H9 (cell line): ENCODE measurements around the gene TMEM116. TPM values are rescaled to one million over a fixed set of nuclear protein-coding genes. Genes with fewer than 3 reads are reported as not detected.

Experiments
- DNase-seq: peaks from one replicate; pipeline ENCODE4 v3.0.0-alpha.2; 2017
- H2AFZ ChIP-seq: one replicate; pipeline ENCODE4 v1.6.1; 2013; ENCODE audit warnings: mild to moderate bottlenecking, low read length, control low read depth, moderate library complexity
- H2AK5ac ChIP-seq: 2 replicates; pipeline ENCODE4 v1.6.1; 2013; ENCODE audit warnings: low read length, control low read depth, mixed read lengths; ENCODE audit not compliant: insufficient read length
- H2BK120ac ChIP-seq: one replicate; pipeline ENCODE4 v1.6.1; 2013; ENCODE audit warnings: low read depth, mild to moderate bottlenecking, low read length, control low read depth, inconsistent platforms; ENCODE audit not compliant: poor library complexity, severe bottlenecking
- H2BK12ac ChIP-seq: 2 replicates; pipeline ENCODE4 v1.6.1; 2013; ENCODE audit warnings: low read length, control low read depth, mixed read lengths, low read depth; ENCODE audit not compliant: insufficient read length
- H2BK15ac ChIP-seq: 2 replicates; pipeline ENCODE4 v1.6.1; 2013; ENCODE audit warnings: low read depth, low read length, control low read depth
- H2BK20ac ChIP-seq: one replicate; pipeline ENCODE4 v1.6.1; 2013; ENCODE audit warnings: low read depth, mild to moderate bottlenecking, low read length, control low read depth, inconsistent platforms; ENCODE audit not compliant: poor library complexity, severe bottlenecking
- H2BK5ac ChIP-seq: 2 replicates; pipeline ENCODE4 v1.6.1; 2013; ENCODE audit warnings: low read length, control low read depth, mixed read lengths; ENCODE audit not compliant: insufficient read length
- H3K14ac ChIP-seq: 2 replicates; pipeline ENCODE4 v1.6.1; 2013; ENCODE audit warnings: low read length, control low read depth; ENCODE audit not compliant: insufficient read depth
- H3K18ac ChIP-seq: 2 replicates; pipeline ENCODE4 v1.6.1; 2013; ENCODE audit warnings: low read depth, mild to moderate bottlenecking, mixed read lengths, low read length, control low read depth; ENCODE audit not compliant: insufficient read length
- H3K23ac ChIP-seq: 2 replicates; pipeline ENCODE4 v1.6.1; 2013; ENCODE audit warnings: low read length, control low read depth, mixed read lengths, low read depth; ENCODE audit not compliant: insufficient read length
- H3K23me2 ChIP-seq: 2 replicates; pipeline ENCODE4 v1.6.1; 2013; ENCODE audit warnings: low read depth, mild to moderate bottlenecking, mixed read lengths, low read length, control low read depth; ENCODE audit not compliant: insufficient read length, poor library complexity, severe bottlenecking
- H3K27ac ChIP-seq: 2 replicates; pipeline ENCODE4 v1.5.1; 2013; ENCODE audit warnings: low read length, control low read depth, mixed read lengths, low read depth; ENCODE audit not compliant: insufficient read length
- H3K27me3 ChIP-seq: 2 replicates; pipeline ENCODE4 v1.6.1; 2013; ENCODE audit warnings: low read length, control low read depth, inconsistent platforms; ENCODE audit not compliant: insufficient read depth
- H3K4ac ChIP-seq: 2 replicates; pipeline ENCODE4 v1.6.1; 2013; ENCODE audit warnings: low read depth, mild to moderate bottlenecking, control low read depth, inconsistent platforms, low read length, moderate library complexity
- H3K4me1 ChIP-seq: 2 replicates; pipeline ENCODE4 v1.6.1; 2013; ENCODE audit warnings: low read length, control low read depth, inconsistent platforms; ENCODE audit not compliant: insufficient read depth
- H3K4me2 ChIP-seq: 2 replicates; pipeline ENCODE4 v1.6.1; 2013; ENCODE audit warnings: low read length, control low read depth, mixed read lengths; ENCODE audit not compliant: insufficient read length, insufficient read depth
- H3K56ac ChIP-seq: 2 replicates; pipeline ENCODE4 v1.6.1; 2013; ENCODE audit warnings: low read depth, mild to moderate bottlenecking, mixed read lengths, low read length, control low read depth; ENCODE audit not compliant: insufficient read length
- H3K79me1 ChIP-seq: 2 replicates; pipeline ENCODE4 v1.6.1; 2013; ENCODE audit warnings: low read depth, mild to moderate bottlenecking, moderate library complexity, low read length, control low read depth, inconsistent platforms; ENCODE audit not compliant: insufficient read depth, poor library complexity, severe bottlenecking
- H3K79me2 ChIP-seq: 2 replicates; pipeline ENCODE4 v1.6.1; 2013; ENCODE audit warnings: low read length, control low read depth, inconsistent platforms; ENCODE audit not compliant: insufficient read depth
- H3K9ac ChIP-seq: 2 replicates; pipeline ENCODE4 v1.6.1; 2013; ENCODE audit warnings: low read length, control low read depth, mixed read lengths; ENCODE audit not compliant: insufficient read length; ENCODE audit errors: extremely low read depth
- H3K9me3 ChIP-seq: one replicate; pipeline ENCODE4 v1.6.1; 2013; ENCODE audit warnings: low read depth, low read length, inconsistent platforms; ENCODE audit not compliant: control insufficient read depth
- H3T11ph ChIP-seq: one replicate; pipeline ENCODE4 v1.6.1; 2013; ENCODE audit warnings: mild to moderate bottlenecking, low read length, control low read depth, inconsistent platforms
- H4K20me1 ChIP-seq: one replicate; pipeline ENCODE4 v1.6.1; 2013; ENCODE audit not compliant: control insufficient read depth, insufficient read length, insufficient read depth
- H4K5ac ChIP-seq: 2 replicates; pipeline ENCODE4 v1.6.1; 2013; ENCODE audit warnings: low read depth, mild to moderate bottlenecking, mixed read lengths, low read length, control low read depth; ENCODE audit not compliant: insufficient read length
- H4K8ac ChIP-seq: replicated peaks from 2 replicates; pipeline ENCODE4 v1.6.1; 2013; ENCODE audit warnings: low read length, control low read depth, mixed read lengths, low read depth; ENCODE audit not compliant: insufficient read length
- H4K91ac ChIP-seq: 2 replicates; pipeline ENCODE4 v1.6.1; 2013; ENCODE audit warnings: low read depth, mild to moderate bottlenecking, moderate library complexity, mixed read lengths, low read length, control low read depth; ENCODE audit not compliant: insufficient read length
- H3K27ac Mint-ChIP-seq, 3 experiments: 2 replicates in 2 of 3; 3 replicates in 1 of 3; pipeline ENCODE4 v1.8.0; 2020 to 2021; ENCODE audit warnings: mixed read lengths in 3 of 3, mild to moderate bottlenecking in 1 of 3, moderate library complexity in 1 of 3
- H3K27me3 Mint-ChIP-seq: 2 replicates; pipeline ENCODE4 v1.8.0; 2021; ENCODE audit warnings: low read depth, mild to moderate bottlenecking, moderate library complexity, mixed read lengths
- H3K36me3 Mint-ChIP-seq, 3 experiments: 2 replicates in 2 of 3; 3 replicates in 1 of 3; pipeline ENCODE4 v1.8.0; 2020 to 2021; ENCODE audit warnings: low read depth in 3 of 3, mixed read lengths in 3 of 3; ENCODE audit not compliant: insufficient read depth in 1 of 3
- H3K4me1 Mint-ChIP-seq, 2 experiments: 2 replicates each; pipeline ENCODE4 v1.8.0; 2020; ENCODE audit warnings: mixed read lengths in 2 of 2
- H3K4me3 Mint-ChIP-seq, 2 experiments: 2 replicates in 1 of 2; 3 replicates in 1 of 2; pipeline ENCODE4 v1.8.0; 2020 to 2021; ENCODE audit warnings: mild to moderate bottlenecking in 2 of 2, mixed read lengths in 2 of 2, moderate library complexity in 1 of 2
- H3K9me3 Mint-ChIP-seq, 2 experiments: 2 replicates in 1 of 2; 3 replicates in 1 of 2; pipeline ENCODE4 v1.8.0; 2020; ENCODE audit warnings: mild to moderate bottlenecking in 2 of 2, mixed read lengths in 2 of 2, moderate library complexity in 1 of 2
- WGBS: extraction: QIAGEN DNeasy Blood & Tissue Kit; methylation state at CpG from one replicate; pipeline ENCODE4 v1.1.7; 2013; ENCODE audit warnings: missing lambda C conversion rate, low lambda C conversion rate, mixed read lengths; ENCODE audit not compliant: insufficient read length; ENCODE audit errors: extremely low coverage; 5-methylcytosine and 5-hydroxymethylcytosine counted together
- total RNA-seq: library from RNA; stranded (reverse); gene quantifications from 2 replicates; pipeline ENCODE4 v1.2.1, GENCODE V29; 2021
- TF ChIP-seq, protein P1 (sequence below): fragments of 200-600 bp; sonication (generic); conservative IDR thresholded peaks from 3 replicates; pipeline ENCODE4 v1.8.0; 2021; ENCODE audit warnings: antibody characterized with exemption, mild to moderate bottlenecking

Gene TMEM116
- total RNA-seq, 1 experiment from 2014 or later, result 10.8 TPM

DNA sequence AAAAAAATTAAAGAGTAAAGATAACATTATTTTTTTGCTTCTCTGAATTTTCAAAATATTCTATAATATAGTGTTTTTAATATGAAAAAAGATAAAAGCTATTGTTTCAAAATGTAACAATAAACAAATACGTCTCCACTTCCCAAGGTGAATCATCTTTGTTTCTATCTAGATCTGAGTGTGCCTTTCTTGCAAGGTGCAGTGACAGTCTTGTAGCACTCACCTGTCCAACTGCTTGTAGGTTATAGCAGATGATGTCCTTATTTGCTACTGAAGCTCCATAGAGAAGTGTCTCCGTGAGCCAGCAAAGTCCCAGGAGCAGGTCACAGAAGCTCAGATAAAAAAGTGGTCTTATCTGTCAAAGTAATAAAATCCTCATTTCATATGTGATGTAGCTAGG, 21.4 kb downstream of the TMEM116 start:
- Histone ChIP-seq H2BK20ac (no peak overlapping the region), H3K4ac (no peak overlapping the region), H2AK5ac (no peak overlapping the region), H3K79me1 (no peaks in the 10 kb centered on the region), H3K9me3 (no peaks in the 10 kb centered on the region), H3K23me2 (no peaks in the 10 kb centered on the region), H4K20me1 (no peaks in the 10 kb centered on the region), H3K9ac (no peak overlapping the region), H3K27ac (no peak overlapping the region), H3K14ac (no peak overlapping the region), H4K5ac (no peak overlapping the region), H3K4me2 (no peak overlapping the region), H3K18ac (no peak overlapping the region), H2BK5ac (no peak overlapping the region), H2BK12ac (no peak overlapping the region), H3K23ac (no peak overlapping the region), H3T11ph (no peak overlapping the region), H4K91ac (no peak overlapping the region), H2BK15ac (no peak overlapping the region), H4K8ac (no peak overlapping the region), H3K79me2 (no peaks in the 10 kb centered on the region), H3K56ac (no peak overlapping the region), H2BK120ac (no peak overlapping the region), H2AFZ (no peak overlapping the region), H3K4me1 (no peaks in the 10 kb centered on the region), H3K27me3 (no peaks in the 10 kb centered on the region)
- H3K27ac Mint-ChIP-seq, result no peak overlapping the region
- H3K27me3 Mint-ChIP-seq, result no peaks in the 10 kb centered on the region
- TF ChIP-seq, protein P1, sequence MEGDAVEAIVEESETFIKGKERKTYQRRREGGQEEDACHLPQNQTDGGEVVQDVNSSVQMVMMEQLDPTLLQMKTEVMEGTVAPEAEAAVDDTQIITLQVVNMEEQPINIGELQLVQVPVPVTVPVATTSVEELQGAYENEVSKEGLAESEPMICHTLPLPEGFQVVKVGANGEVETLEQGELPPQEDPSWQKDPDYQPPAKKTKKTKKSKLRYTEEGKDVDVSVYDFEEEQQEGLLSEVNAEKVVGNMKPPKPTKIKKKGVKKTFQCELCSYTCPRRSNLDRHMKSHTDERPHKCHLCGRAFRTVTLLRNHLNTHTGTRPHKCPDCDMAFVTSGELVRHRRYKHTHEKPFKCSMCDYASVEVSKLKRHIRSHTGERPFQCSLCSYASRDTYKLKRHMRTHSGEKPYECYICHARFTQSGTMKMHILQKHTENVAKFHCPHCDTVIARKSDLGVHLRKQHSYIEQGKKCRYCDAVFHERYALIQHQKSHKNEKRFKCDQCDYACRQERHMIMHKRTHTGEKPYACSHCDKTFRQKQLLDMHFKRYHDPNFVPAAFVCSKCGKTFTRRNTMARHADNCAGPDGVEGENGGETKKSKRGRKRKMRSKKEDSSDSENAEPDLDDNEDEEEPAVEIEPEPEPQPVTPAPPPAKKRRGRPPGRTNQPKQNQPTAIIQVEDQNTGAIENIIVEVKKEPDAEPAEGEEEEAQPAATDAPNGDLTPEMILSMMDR, result no peak
- H3K36me3 Mint-ChIP-seq, result peaks cover 3 to 5% (median 4%) of the 10 kb centered on the region in 3 experiments; a peak in 4 of 7 replicates
- no peak for DNase-seq
- no CpG with 5 or more reads among the region's 2 CpGs for WGBS
- H3K9me3 Mint-ChIP-seq, result no peaks in the 10 kb centered on the region
- peaks cover 5 to 7% of the 10 kb centered on the region in 2 experiments; a peak in 2 of 4 replicates for H3K4me1 Mint-ChIP-seq
- no peak overlapping the region for H3K4me3 Mint-ChIP-seq
